AG04449 (cell line): ENCODE results near the gene RPL36.

ENCODE experiments used
- CTCF ChIA-PET: fragments of 350-600 bp; formaldehyde crosslinking; extraction: SDS; loops from one replicate; lab custom pipeline; 2021; ENCODE audit warnings: antibody characterized with exemption; lab: Yijun Ruan, JAX
- POLR2A ChIA-PET: fragments of 400-600, 350-600 bp; formaldehyde crosslinking; extraction: SDS; loops from one replicate; lab custom pipeline; 2020; ENCODE audit warnings: antibody characterized with exemption, inconsistent platforms; lab: Yijun Ruan, JAX
- DNase-seq: peaks from one replicate; pipeline ENCODE4 v3.0.0-alpha.2; 2010; ENCODE audit warnings: low read depth, low spot score
- H3K4me3 ChIP-seq: 2 replicates; pipeline ENCODE4 v1.5.1; 2011; ENCODE audit warnings: low read depth, mild to moderate bottlenecking, control low read depth, low read length
- TF ChIP-seq, protein P1 (sequence below): IDR thresholded peaks from one replicate; pipeline ENCODE4 v1.5.1; 2011; ENCODE audit warnings: mild to moderate bottlenecking, moderate library complexity, low read length, control low read depth, inconsistent platforms; ENCODE audit not compliant: insufficient read depth; ENCODE audit errors: missing control alignments

Gene RPL36

DNA sequence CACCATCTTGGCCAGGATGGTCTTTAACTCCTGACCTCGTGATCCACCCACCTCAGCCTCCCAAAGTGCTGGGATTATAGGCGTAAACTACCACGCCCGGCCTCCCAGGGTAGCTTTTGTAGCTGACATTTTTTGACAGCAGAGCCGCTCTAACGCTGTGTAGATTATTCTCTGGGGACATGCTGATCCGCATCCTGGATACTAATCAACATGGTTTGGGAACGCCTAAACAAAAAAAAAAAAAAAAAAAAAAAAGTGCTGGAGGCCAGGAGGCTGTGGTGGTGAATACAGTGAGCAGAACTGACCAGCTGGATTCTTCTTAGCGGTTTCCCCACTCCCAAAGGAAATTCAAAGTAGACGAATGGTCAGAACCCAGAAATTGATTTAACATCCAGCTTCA is 24.7 kb downstream of the RPL36 start:
- ChIA-PET POLR2A (interaction anchor here (1.7 to 2.0 kb wide), 2 partner anchors 24 to 25 kb away, joined by 6 to 10 read pairs; partner anchors contain the start of gene RPL36), CTCF (interaction anchor here (7.9 kb wide), 1 partner anchor 27 kb away, joined by 58 read pairs; the partner anchor contains the start of gene RPL36)
- DNase-seq, result no peak
- TF ChIP-seq, protein P1, sequence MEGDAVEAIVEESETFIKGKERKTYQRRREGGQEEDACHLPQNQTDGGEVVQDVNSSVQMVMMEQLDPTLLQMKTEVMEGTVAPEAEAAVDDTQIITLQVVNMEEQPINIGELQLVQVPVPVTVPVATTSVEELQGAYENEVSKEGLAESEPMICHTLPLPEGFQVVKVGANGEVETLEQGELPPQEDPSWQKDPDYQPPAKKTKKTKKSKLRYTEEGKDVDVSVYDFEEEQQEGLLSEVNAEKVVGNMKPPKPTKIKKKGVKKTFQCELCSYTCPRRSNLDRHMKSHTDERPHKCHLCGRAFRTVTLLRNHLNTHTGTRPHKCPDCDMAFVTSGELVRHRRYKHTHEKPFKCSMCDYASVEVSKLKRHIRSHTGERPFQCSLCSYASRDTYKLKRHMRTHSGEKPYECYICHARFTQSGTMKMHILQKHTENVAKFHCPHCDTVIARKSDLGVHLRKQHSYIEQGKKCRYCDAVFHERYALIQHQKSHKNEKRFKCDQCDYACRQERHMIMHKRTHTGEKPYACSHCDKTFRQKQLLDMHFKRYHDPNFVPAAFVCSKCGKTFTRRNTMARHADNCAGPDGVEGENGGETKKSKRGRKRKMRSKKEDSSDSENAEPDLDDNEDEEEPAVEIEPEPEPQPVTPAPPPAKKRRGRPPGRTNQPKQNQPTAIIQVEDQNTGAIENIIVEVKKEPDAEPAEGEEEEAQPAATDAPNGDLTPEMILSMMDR, result no peak
- H3K4me3 ChIP-seq, result no peak overlapping the region

DNA sequence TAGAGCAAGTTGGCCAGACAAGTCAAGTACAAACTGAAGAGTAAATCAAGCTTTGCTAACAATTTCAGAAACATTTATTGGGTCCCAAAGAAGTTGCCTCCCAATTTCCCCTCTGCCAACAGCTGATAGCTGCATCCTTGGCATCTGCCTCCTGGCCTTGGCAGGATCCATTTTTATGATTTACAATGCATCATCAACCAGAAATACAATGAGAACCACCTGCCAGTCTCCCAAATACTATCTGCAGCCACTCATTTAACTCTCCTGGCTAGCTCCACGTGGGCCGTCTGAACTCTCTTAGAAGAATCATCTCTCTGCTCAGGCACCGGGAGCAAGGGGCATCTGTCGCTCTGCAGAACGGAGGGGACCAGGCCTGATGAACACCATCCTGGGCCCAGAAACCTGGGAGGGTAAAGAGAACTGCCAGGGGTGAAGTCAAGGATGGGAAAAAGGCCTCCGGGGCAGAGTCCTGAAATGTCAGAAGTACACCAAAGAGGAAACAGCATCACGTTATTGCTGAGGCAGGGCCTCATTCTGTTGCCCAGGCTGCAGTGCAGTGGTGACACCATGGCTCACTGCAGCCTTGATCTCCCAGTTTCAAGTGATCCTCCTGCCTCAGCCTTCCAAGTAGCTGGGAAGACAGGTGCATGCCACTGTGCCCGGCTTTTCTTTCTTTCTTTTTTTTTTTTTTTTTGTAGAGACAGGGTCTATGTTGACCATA is 27.3 kb downstream of the RPL36 start:
- ChIA-PET POLR2A (interaction anchor here (2.6 kb wide), 1 partner anchor 27 kb away, joined by 19 read pairs; the partner anchor contains the start of gene RPL36), CTCF (interaction anchor here (0.7 to 7.9 kb wide), 3 partner anchors 26 to 305 kb away, joined by 3 to 58 read pairs (median 3); partner anchors contain the start of gene RPL36)
- peak overlapping the region; percentile 23; the same call in 1 of the 2 replicates for H3K4me3 ChIP-seq

DNA sequence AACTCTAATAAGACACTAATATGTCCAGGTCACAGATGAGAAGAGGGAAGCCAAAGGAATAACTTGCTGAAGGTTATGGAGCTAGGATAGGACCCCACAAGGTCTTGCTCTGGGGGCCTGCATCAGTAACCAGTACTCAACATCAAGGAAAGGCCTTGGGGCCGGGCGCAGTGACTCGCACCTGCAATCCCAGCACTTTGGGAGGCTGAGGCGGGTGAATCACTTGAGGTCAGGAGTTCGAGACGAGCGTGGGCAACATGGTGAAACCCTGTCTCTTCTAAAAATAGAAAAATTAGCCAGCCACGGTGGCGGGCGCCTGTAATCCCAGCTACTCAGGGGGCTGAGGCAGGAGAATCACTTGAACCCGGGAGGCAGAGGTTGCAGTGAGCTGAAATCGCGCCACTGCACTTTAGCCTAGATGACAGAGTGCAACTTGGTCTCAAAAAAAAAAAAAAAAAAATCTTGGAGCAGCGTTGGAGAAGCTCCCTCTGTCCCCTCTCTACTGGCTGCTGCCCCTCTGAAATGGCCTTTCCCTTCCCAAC is 28.0 kb downstream of the RPL36 start:
- DNase-seq, result no peak
- TF ChIP-seq, protein P1, result no peak
- H3K4me3 ChIP-seq, result peak overlapping the region; percentile 97
- ChIA-PET CTCF (interaction anchor here (0.6 to 7.9 kb wide), 5 partner anchors 12 to 543 kb away, joined by 3 to 58 read pairs (median 4); partner anchors contain the start of gene RPL36), POLR2A (interaction anchor here (0.8 to 2.6 kb wide), 4 partner anchors 22 to 186 kb away, joined by 3 to 19 read pairs (median 4); partner anchors contain the start of genes NDUFA11, RPL36, SAFB and SAFB2)

More for the DNA sequence above, 27.3 kb downstream of the RPL36 start:
- TF ChIP-seq, protein P1, result no peak
- no peak for DNase-seq

DNA sequence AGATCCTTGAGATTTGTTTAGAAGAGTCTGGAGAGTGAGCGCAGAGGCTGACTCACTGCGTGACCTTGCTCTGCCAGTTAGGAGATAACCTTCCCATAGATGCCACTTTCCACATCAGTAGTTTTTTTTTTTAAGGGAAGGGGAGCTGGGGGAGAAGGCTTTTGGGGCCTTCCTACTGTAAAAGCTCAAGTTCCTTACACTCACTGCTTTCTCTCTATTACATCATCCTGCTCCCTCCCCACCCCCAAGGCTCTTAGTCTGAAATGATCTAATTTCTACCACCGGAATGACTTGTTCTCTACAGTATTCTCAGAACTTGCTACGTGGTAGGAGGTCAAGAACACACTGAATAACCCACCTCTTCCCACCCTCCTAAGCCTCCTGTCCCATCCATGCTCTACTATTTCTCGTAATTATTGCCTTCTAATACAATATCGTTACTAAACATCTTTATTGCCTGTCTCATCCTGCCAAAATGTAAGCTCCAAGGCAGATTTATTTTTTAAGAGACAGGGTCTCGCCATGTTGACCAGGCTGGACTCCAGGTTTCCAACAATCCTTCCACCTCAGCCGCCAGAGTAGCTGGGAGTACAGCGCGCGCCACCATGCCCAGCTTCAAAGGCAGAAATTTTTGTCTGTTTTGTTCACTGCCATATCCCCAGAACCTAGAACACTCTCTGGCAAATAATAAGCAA is 28.6 kb downstream of the RPL36 start:
- H3K4me3 ChIP-seq, result peak overlapping the region; percentile 97
- TF ChIP-seq, protein P1, result no peak
- CTCF ChIA-PET, result interaction anchor here (0.6 to 7.9 kb wide), 6 partner anchors 13 to 542 kb away, joined by 3 to 58 read pairs (median 4); partner anchors contain the start of gene RPL36
- POLR2A ChIA-PET, result interaction anchor here (0.8 to 2.6 kb wide), 5 partner anchors 23 to 185 kb away, joined by 3 to 19 read pairs (median 4); partner anchors contain the start of genes NDUFA11, RPL36, SAFB and SAFB2
- DNase-seq, result peak; percentile 73

DNA sequence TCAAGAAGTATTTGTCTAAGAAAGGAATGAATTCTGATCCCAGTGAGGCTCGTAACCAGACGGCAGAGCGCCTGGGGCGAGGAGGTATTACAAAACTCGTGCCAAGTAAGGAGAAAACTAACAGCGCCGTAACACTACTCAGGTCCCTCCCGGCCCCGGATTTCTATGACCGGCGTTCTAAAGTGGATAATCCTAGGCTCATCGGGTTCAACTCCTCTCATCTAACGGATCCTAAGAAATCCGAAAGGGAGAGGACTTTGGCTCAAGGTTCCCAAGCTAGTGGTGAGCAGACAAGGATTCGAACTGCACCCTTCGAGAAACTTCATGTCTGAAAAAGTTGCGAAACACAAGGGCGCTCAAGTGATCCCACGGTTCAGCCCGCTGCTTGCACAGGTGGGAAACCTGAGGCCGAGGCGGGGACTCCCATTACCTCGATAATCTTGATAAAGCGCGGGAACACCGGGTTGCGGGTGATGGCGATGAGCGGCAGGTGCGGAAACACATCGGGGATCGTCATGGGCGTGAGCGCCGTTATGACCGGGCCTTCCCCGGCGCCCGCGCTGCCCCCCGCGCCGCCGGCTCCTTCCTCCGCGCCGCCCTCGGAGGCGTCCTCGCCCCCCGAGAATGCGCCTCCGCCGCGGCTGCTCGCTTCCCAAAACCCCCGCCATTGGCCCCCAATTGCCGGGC is 29.3 kb downstream of the RPL36 start:
- DNase-seq, result no peak
- POLR2A ChIA-PET, result interaction anchor here (1.0 to 2.6 kb wide), 5 partner anchors 28 to 71 kb away, joined by 4 to 19 read pairs (median 5); partner anchors contain the start of gene RPL36
- H3K4me3 ChIP-seq, result peak overlapping the region; percentile 97
- TF ChIP-seq, protein P1, result no peak
- CTCF ChIA-PET, result interaction anchor here (0.8 to 7.9 kb wide), 6 partner anchors 30 to 183 kb away, joined by 3 to 58 read pairs (median 4); partner anchors contain the start of gene RPL36
